OCI-LY3 (cell line): Measurements from ENCODE around the gene ZNF493.

Experiments used
- CTCF ChIP-seq: fragments of 200-600, 300-600 bp; sonication (generic); IDR thresholded peaks from 2 replicates; pipeline ENCODE4 v1.5.1; 2014; ENCODE audit warnings: antibody characterized with exemption, low read length, low read depth
- EZH2phosphoT487 ChIP-seq: fragments of 200-600 bp; shearing (Covaris generic); IDR thresholded peaks from 2 replicates; pipeline ENCODE4 v1.6.1; 2018; ENCODE audit warnings: antibody characterized with exemption, mixed run types, low read depth

GRCh38 chr19:21352830-21353229, 44.1 kb upstream of the ZNF493 start:
- TF ChIP-seq CTCF (no peak), EZH2phosphoT487 (no peak)
